ENCODE data around the gene KRTAP12-1. TPM values are rescaled to one million over a fixed set of nuclear protein-coding genes. Genes with fewer than 3 reads are reported as not detected.
A peak's percentile ranks its signal among the peaks of the same experiment; 100 is the strongest.
"Not testable (repeated sequence)": the region's sequence is repeated elsewhere in the genome, so short reads cannot be mapped to it uniquely, and the experiment has no call there.

KRTAP12-1 gene
- total RNA-seq, 2 experiments from 2014 or later, result not detected

- Mint-ChIP-seq H3K27me3 (peaks cover 1% of the 10 kb centered on the region), H3K4me1 (peaks cover 12% of the 10 kb centered on the region), H3K27ac (no peak overlapping the region), H3K36me3 (ENCODE audit: low read depth) (peaks cover 17% of the 10 kb centered on the region), H3K4me3 (no peak overlapping the region), H3K9me3 (peaks cover 14% of the 10 kb centered on the region)
- no peak for DNase-seq
- ChIA-PET POLR2A (no interaction called here), CTCF (no interaction called here)
Measured at GRCh38 chr21:44649521-44650100, 32.4 kb downstream of the KRTAP12-1 start.

GRCh38 chr21:44648557-44649311 is 33.2 kb downstream of the KRTAP12-1 start:
- Mint-ChIP-seq H3K27me3 (peaks cover 4% of the 10 kb centered on the region), H3K36me3 (ENCODE audit: low read depth) (peaks cover 19% of the 10 kb centered on the region), H3K4me3 (no peak overlapping the region), H3K27ac (no peak overlapping the region), H3K4me1 (peaks cover 3% of the 10 kb centered on the region), H3K9me3 (peaks cover 18% of the 10 kb centered on the region)
- POLR2A ChIA-PET, result no interaction called here
- no peak for DNase-seq
- CTCF ChIA-PET, result no interaction called here

DNA sequence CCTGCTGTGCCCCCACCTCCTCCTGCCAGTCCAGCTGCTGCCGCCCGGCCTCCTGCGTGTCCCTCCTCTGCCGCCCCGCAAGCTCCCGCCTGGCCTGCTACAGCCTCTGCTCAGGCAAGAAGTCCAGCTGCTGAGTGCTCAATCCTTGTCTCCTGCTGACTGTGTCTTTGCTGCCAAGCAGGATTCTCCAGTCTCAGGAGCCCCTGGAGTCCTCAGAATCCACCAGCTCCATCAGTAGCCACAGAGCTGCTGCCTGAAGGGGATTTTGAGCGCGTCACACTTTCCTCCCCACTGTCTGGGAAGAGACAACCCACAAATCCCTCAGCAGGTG is 34.8 kb downstream of the KRTAP12-1 start:
- H3K27ac Mint-ChIP-seq, result no peak overlapping the region
- POLR2A ChIA-PET, result no interaction called here

GRCh38 chr21:44646366-44647221 is 35.4 kb downstream of the KRTAP12-1 start, which contains the start of gene KRTAP10-11:
Gene KRTAP10-11 (plus strand): TSS chr21:44646414. CDS start chr21:44646459, 45 bp downstream.
- not testable (repeated sequence) for H3K27me3 Mint-ChIP-seq, DNase-seq, H3K27ac Mint-ChIP-seq, H3K4me1 Mint-ChIP-seq, H3K4me3 Mint-ChIP-seq
- H3K36me3 Mint-ChIP-seq (ENCODE audit: low read depth), result peaks cover 16% of the 10 kb centered on the region
- POLR2A ChIA-PET, result interaction anchor here (1.5 kb wide), 1 partner anchor 11 kb away, joined by 3 read pairs; the partner anchor contains the start of gene KRTAP12-3
- H3K9me3 Mint-ChIP-seq, result peaks cover 27% of the 10 kb centered on the region
- CTCF ChIA-PET, result interaction anchor here (1.1 kb wide), 1 partner anchor 136 kb away, joined by 4 read pairs; no protein-coding TSS in a partner anchor

More for the DNA sequence above, 34.8 kb downstream of the KRTAP12-1 start:
- CTCF ChIA-PET, result no interaction called here
- Mint-ChIP-seq H3K36me3 (ENCODE audit: low read depth) (peaks cover 16% of the 10 kb centered on the region), H3K4me1 (no peaks in the 10 kb centered on the region), H3K9me3 (peaks cover 27% of the 10 kb centered on the region), H3K27me3 (peaks cover 7% of the 10 kb centered on the region), H3K4me3 (no peak overlapping the region)
- no peak for DNase-seq

- no peak for DNase-seq
- H3K9me3 Mint-ChIP-seq, result peaks cover 42% of the 10 kb centered on the region
- peaks cover 10% of the 10 kb centered on the region for H3K27me3 Mint-ChIP-seq
- CTCF ChIA-PET, result interaction anchor here (1.0 kb wide), 1 partner anchor 10 kb away, joined by 3 read pairs; the partner anchor contains the start of gene KRTAP12-4
- H3K36me3 Mint-ChIP-seq (ENCODE audit: low read depth), result peaks cover 20% of the 10 kb centered on the region
- H3K4me3 Mint-ChIP-seq, result no peak overlapping the region
- H3K4me1 Mint-ChIP-seq, result no peaks in the 10 kb centered on the region
- no peak overlapping the region for H3K27ac Mint-ChIP-seq
- POLR2A ChIA-PET, result interaction anchor here (1.5 kb wide), 1 partner anchor 12 kb away, joined by 3 read pairs; the partner anchor contains the start of gene KRTAP12-3
Measured at GRCh38 chr21:44644878-44645277, 37.1 kb downstream of the KRTAP12-1 start.

- no peak overlapping the region for H3K27ac Mint-ChIP-seq
- no peaks in the 10 kb centered on the region for H3K4me1 Mint-ChIP-seq
- CTCF ChIA-PET, result no interaction called here
- POLR2A ChIA-PET, result no interaction called here
- H3K9me3 Mint-ChIP-seq, result peaks cover 42% of the 10 kb centered on the region
- peaks cover 20% of the 10 kb centered on the region for H3K36me3 Mint-ChIP-seq (ENCODE audit: low read depth)
- no peak overlapping the region for H3K4me3 Mint-ChIP-seq
- DNase-seq, result no peak
- H3K27me3 Mint-ChIP-seq, result peaks cover 10% of the 10 kb centered on the region
Measured at GRCh38 chr21:44643741-44644310, 38.1 kb downstream of the KRTAP12-1 start.

- Mint-ChIP-seq H3K27me3 (peaks cover 11% of the 10 kb centered on the region), H3K27ac (no peak overlapping the region), H3K4me1 (no peaks in the 10 kb centered on the region), H3K36me3 (ENCODE audit: low read depth) (peaks cover 20% of the 10 kb centered on the region), H3K9me3 (peaks cover 39% of the 10 kb centered on the region), H3K4me3 (no peak overlapping the region)
- POLR2A ChIA-PET, result no interaction called here
- CTCF ChIA-PET, result no interaction called here
- no peak for DNase-seq
Measured at GRCh38 chr21:44640761-44641160, 41.2 kb downstream of the KRTAP12-1 start.

DNA sequence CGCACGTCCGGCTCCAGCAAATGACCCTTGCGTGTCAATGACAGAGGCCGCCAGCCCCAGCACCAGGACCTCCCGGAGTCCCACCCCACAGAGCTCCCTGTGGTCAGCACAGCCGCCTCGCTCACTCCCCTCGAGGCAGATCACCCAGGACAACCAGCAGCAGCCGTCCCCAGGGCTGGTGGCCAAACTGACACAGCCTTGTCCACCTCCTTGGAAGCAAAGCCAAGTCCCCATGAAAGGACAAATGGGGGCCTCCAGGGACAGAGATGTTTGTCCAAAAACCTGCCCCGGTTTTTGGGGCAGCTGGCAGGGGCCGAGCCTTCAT is 42.7 kb downstream of the KRTAP12-1 start:
- peaks cover 35% of the 10 kb centered on the region for H3K9me3 Mint-ChIP-seq
- ChIA-PET POLR2A (no interaction called here), CTCF (no interaction called here)
- peak overlapping the region; percentile 24 for H3K27ac Mint-ChIP-seq
- no peak for DNase-seq
- peaks cover 12% of the 10 kb centered on the region for H3K36me3 Mint-ChIP-seq (ENCODE audit: low read depth)
- H3K27me3 Mint-ChIP-seq, result peaks cover 14% of the 10 kb centered on the region
- H3K4me3 Mint-ChIP-seq, result no peak overlapping the region
- H3K4me1 Mint-ChIP-seq, result no peaks in the 10 kb centered on the region

DNA sequence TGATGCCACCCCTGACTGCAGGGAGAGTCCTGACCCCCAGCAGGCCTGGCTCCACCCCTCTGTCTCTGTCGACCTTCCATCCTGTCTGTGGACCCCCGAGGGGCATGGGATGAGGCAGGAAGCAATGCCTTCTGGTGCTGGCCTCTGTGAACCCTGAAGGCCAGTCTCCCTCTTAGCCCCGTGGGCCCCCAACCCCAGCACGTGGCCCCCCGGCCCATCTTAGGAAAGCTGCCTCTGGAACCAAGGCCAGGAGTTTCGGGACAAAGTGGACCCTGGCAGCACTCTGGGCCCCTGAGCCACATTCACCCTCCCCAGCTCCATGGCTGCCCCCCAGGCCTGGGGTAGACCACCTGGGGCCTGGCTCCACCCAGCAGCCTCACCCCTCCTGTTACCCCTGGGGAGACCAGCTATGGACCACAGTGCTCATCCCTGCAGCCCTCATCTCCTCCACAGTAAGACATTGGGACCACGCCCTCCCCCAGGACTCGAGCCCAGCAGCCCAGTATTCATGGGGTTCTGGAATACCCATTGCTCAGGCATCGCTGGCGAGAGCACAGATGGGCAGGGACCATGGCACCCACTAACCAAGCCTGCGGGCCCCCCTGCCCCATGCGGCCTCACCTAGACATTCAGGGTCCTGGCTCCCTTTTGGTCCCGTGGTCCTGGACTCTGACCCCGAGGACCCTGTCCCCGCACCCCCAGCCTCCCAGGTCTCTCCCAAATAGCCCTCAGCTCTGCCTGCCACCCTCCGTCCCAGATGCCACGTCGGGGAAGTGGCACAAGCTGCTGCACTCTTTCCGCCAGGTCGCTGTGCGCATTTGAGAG is 43.2 kb downstream of the KRTAP12-1 start:
- peaks cover 32% of the 10 kb centered on the region for H3K9me3 Mint-ChIP-seq
- H3K27ac Mint-ChIP-seq, result peak overlapping the region; percentile 24
- H3K36me3 Mint-ChIP-seq (ENCODE audit: low read depth); H3K4me1 Mint-ChIP-seq; H3K4me3 Mint-ChIP-seq; CTCF ChIA-PET; DNase-seq; POLR2A ChIA-PET: not testable (repeated sequence)
- peaks cover 14% of the 10 kb centered on the region for H3K27me3 Mint-ChIP-seq

- H3K4me1 Mint-ChIP-seq; CTCF ChIA-PET; H3K4me3 Mint-ChIP-seq; DNase-seq; POLR2A ChIA-PET; H3K36me3 Mint-ChIP-seq (ENCODE audit: low read depth); H3K27ac Mint-ChIP-seq: not testable (repeated sequence)
- peaks cover 15% of the 10 kb centered on the region for H3K27me3 Mint-ChIP-seq
- H3K9me3 Mint-ChIP-seq, result peaks cover 25% of the 10 kb centered on the region
Measured at GRCh38 chr21:44637851-44638348, 44.1 kb downstream of the KRTAP12-1 start.

GRCh38 chr21:44637018-44637850 is 44.7 kb downstream of the KRTAP12-1 start, which contains the start of gene KRTAP10-10:
Gene KRTAP10-10 (plus strand): TSS chr21:44637356. CDS start chr21:44637418, 62 bp downstream.
- no peak within 1 kb of the TSS for H3K4me3 Mint-ChIP-seq
- no peaks in the 10 kb centered on the region for H3K4me1 Mint-ChIP-seq
- H3K27ac Mint-ChIP-seq, result no peak within 1 kb of the TSS
- DNase-seq, result no peak
- ChIA-PET POLR2A (no interaction called here), CTCF (no interaction called here)
- H3K9me3 Mint-ChIP-seq, result peaks cover 24% of the 10 kb centered on the region
- H3K36me3 Mint-ChIP-seq (ENCODE audit: low read depth), result peaks cover 5% of the 10 kb centered on the region
- peaks cover 17% of the 10 kb centered on the region for H3K27me3 Mint-ChIP-seq
